Measurements from ENCODE around the gene MGA.

MGA gene

DNA sequence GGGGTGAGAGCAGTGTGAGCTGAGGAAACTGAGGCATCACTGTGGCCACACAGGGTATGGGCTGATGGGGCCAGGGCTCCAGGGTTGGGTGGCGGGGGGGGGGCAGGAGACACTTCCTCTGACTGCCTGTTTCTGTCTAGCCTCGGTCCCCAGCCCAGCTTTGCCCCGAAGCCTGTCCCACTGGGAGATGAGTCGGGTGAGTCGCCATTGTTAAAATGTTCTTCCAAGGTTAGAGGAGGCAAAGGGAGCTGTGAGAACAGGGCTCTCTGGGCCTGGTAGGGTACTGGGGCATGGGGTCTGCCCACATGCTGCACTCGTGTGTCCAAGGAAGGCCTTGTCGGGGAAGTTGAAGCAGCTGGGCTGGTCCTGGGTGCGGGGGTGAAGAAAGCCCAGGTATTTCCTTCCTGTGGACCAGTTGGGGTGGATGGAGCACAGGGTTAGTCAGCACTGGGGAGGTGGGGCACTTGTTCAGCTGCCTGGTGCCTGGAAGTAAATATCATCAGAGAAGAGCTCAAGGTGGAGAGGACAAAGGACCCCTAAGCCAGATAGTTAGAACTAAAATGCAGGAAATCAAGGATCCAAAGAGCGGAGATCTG is 159.3 kb downstream of the MGA start:
- Histone ChIP-seq H3F3A (ENCODE audit: control insufficient read depth, insufficient read depth) (no peaks in the 10 kb centered on the region), H3K27me3 (ENCODE audit: control insufficient read depth, low read length) (no peaks in the 10 kb centered on the region), H3K9me3 (ENCODE audit: control insufficient read depth, insufficient read depth, low read length) (no peaks in the 10 kb centered on the region), H3K36me3 (ENCODE audit: control insufficient read depth, low read length) (no peaks in the 10 kb centered on the region), H3K4me2 (ENCODE audit: low read length) (no peak overlapping the region), H3K4me3 (ENCODE audit: low read length) (no peak overlapping the region), H3K79me2 (ENCODE audit: control insufficient read depth, low read length) (no peaks in the 10 kb centered on the region), H3K27ac (ENCODE audit: low read depth, low read length) (no peak overlapping the region), H3K9me2 (replicated peaks; ENCODE audit: control insufficient read depth, low read length) (no peaks in the 10 kb centered on the region), H4K20me1 (ENCODE audit: control insufficient read depth, insufficient read depth, low read depth, low read length) (no peaks in the 10 kb centered on the region), H3K4me1 (ENCODE audit: control insufficient read depth, low read length) (no peaks in the 10 kb centered on the region)
- TF ChIP-seq, protein P1, sequence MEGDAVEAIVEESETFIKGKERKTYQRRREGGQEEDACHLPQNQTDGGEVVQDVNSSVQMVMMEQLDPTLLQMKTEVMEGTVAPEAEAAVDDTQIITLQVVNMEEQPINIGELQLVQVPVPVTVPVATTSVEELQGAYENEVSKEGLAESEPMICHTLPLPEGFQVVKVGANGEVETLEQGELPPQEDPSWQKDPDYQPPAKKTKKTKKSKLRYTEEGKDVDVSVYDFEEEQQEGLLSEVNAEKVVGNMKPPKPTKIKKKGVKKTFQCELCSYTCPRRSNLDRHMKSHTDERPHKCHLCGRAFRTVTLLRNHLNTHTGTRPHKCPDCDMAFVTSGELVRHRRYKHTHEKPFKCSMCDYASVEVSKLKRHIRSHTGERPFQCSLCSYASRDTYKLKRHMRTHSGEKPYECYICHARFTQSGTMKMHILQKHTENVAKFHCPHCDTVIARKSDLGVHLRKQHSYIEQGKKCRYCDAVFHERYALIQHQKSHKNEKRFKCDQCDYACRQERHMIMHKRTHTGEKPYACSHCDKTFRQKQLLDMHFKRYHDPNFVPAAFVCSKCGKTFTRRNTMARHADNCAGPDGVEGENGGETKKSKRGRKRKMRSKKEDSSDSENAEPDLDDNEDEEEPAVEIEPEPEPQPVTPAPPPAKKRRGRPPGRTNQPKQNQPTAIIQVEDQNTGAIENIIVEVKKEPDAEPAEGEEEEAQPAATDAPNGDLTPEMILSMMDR (IDR thresholded peaks at IDR 0.05; ENCODE audit: low read depth, low read length, poor library complexity, severe bottlenecking) = no peak
- no peak for TF ChIP-seq EZH2phosphoT487 (IDR thresholded peaks at IDR 0.05; ENCODE audit: borderline replicate concordance, low read length)

DNA sequence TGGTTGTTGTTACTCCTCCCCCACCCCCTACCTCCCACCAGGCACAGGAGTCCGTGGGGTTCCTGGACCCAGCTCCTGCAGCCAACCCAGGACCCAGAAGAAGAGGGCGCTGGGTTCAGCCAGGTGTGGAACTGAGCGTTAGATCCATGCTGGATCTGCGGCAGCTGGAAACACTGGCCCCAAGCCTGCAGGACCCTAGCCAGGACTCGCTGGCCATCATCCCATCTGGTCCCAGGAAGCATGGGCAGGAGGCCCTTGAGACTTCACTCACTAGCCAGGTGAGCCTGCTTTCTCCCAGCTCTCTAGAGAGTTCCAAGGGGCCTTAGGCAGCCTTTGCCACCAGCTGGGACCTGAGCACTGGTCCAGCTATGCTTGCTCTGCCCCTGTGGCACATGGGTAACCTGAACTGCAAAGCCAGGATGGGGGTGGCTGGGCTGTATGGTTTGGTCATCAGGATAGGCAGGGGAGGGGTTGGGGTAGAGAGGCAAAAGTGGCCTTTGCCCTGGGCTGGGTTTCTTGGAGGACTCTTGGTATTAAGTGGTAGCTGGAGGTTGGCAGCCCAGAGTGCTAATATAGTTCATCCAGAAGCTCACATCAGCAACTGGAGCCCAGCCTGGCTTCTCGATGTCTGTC is 160.7 kb downstream of the MGA start:
- Histone ChIP-seq H3K27me3 (ENCODE audit: control insufficient read depth, low read length) (no peaks in the 10 kb centered on the region), H3K79me2 (ENCODE audit: control insufficient read depth, low read length) (no peaks in the 10 kb centered on the region), H3K9me2 (replicated peaks; ENCODE audit: control insufficient read depth, low read length) (no peaks in the 10 kb centered on the region), H4K20me1 (ENCODE audit: control insufficient read depth, insufficient read depth, low read depth, low read length) (no peaks in the 10 kb centered on the region), H3F3A (ENCODE audit: control insufficient read depth, insufficient read depth) (no peaks in the 10 kb centered on the region), H3K4me3 (ENCODE audit: low read length) (no peak overlapping the region), H3K27ac (ENCODE audit: low read depth, low read length) (no peak overlapping the region), H3K4me2 (ENCODE audit: low read length) (no peak overlapping the region), H3K4me1 (ENCODE audit: control insufficient read depth, low read length) (no peaks in the 10 kb centered on the region), H3K9me3 (ENCODE audit: control insufficient read depth, insufficient read depth, low read length) (no peaks in the 10 kb centered on the region), H3K36me3 (ENCODE audit: control insufficient read depth, low read length) (no peaks in the 10 kb centered on the region)
- TF ChIP-seq, protein P1 (IDR thresholded peaks at IDR 0.05; ENCODE audit: low read depth, low read length, poor library complexity, severe bottlenecking) = no peak
- TF ChIP-seq EZH2phosphoT487 (IDR thresholded peaks at IDR 0.05; ENCODE audit: borderline replicate concordance, low read length) = no peak

DNA sequence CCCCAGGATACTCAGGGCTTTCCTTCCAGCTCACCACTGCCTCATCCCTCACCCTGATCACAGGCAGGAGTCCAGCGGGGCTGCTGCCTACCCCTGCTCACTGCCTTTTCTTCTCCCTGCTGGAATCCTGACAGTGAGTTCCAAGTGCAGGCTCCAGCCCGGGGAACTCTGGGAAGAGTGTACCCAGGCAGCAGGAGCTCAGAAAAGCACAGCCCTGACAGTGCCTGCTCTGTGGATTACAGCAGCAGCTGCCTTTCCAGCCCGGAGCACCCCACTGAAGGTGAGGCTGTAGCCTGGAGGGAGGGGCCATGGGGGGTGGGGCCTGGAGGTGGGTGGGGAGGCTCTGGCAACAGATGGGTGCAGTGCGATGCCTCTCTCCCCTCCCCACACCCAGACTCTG is 161.6 kb downstream of the MGA start:
- Histone ChIP-seq H4K20me1 (ENCODE audit: control insufficient read depth, insufficient read depth, low read depth, low read length) (no peaks in the 10 kb centered on the region), H3K79me2 (ENCODE audit: control insufficient read depth, low read length) (no peaks in the 10 kb centered on the region), H3K4me3 (ENCODE audit: low read length) (no peak overlapping the region), H3K27me3 (ENCODE audit: control insufficient read depth, low read length) (no peaks in the 10 kb centered on the region), H3K27ac (ENCODE audit: low read depth, low read length) (no peak overlapping the region), H3K9me3 (ENCODE audit: control insufficient read depth, insufficient read depth, low read length) (no peaks in the 10 kb centered on the region), H3K4me1 (ENCODE audit: control insufficient read depth, low read length) (no peaks in the 10 kb centered on the region), H3K36me3 (ENCODE audit: control insufficient read depth, low read length) (no peaks in the 10 kb centered on the region), H3F3A (ENCODE audit: control insufficient read depth, insufficient read depth) (no peaks in the 10 kb centered on the region), H3K9me2 (replicated peaks; ENCODE audit: control insufficient read depth, low read length) (no peaks in the 10 kb centered on the region), H3K4me2 (ENCODE audit: low read length) (no peak overlapping the region)
- TF ChIP-seq, protein P1 (IDR thresholded peaks at IDR 0.05; ENCODE audit: low read depth, low read length, poor library complexity, severe bottlenecking) = no peak
- no peak for TF ChIP-seq EZH2phosphoT487 (IDR thresholded peaks at IDR 0.05; ENCODE audit: borderline replicate concordance, low read length)

Data from DOHH2 (cell line).